WTC11 (cell line): Measurements from ENCODE around the gene FAF1.

ENCODE experiments used
- ATF2 ChIP-seq: sonication (generic); formaldehyde crosslinking; IDR thresholded peaks from 2 replicates; pipeline ENCODE4 v1.8.1; 2022; ENCODE audit warnings: low read depth, missing genetic modification reagents, borderline replicate concordance
- E2F1 ChIP-seq: sonication (generic); formaldehyde crosslinking; IDR thresholded peaks from 2 replicates; pipeline ENCODE4 v1.8.0; 2022; ENCODE audit warnings: mild to moderate bottlenecking, missing genetic modification reagents
- ETV6 ChIP-seq: sonication (generic); formaldehyde crosslinking; IDR thresholded peaks from 2 replicates; pipeline ENCODE4 v1.8.1; 2022; ENCODE audit warnings: mild to moderate bottlenecking, missing genetic modification reagents
- MYBL2 ChIP-seq: sonication (generic); formaldehyde crosslinking; IDR thresholded peaks from 2 replicates; pipeline ENCODE4 v1.8.1; 2023; ENCODE audit warnings: mild to moderate bottlenecking, moderate library complexity, missing genetic modification reagents
- RELA ChIP-seq: sonication (generic); formaldehyde crosslinking; IDR thresholded peaks from 2 replicates; pipeline ENCODE4 v1.8.1; 2022; ENCODE audit warnings: missing genetic modification reagents, mild to moderate bottlenecking, borderline replicate concordance
- TCF7 ChIP-seq: sonication (generic); formaldehyde crosslinking; IDR thresholded peaks from 2 replicates; pipeline ENCODE4 v1.8.0; 2022; ENCODE audit warnings: mild to moderate bottlenecking, low read depth, missing genetic modification reagents, moderate library complexity
- TP53 ChIP-seq: sonication (generic); formaldehyde crosslinking; IDR thresholded peaks from 2 replicates; pipeline ENCODE4 v1.8.1; 2023; ENCODE audit warnings: mild to moderate bottlenecking, missing genetic modification reagents
- TF ChIP-seq, protein P1 (sequence below): fragments of 200-600 bp; IDR thresholded peaks from 2 replicates; pipeline ENCODE4 v1.8.0; 2022; ENCODE audit warnings: antibody characterized with exemption

- TF ChIP-seq, protein P1, sequence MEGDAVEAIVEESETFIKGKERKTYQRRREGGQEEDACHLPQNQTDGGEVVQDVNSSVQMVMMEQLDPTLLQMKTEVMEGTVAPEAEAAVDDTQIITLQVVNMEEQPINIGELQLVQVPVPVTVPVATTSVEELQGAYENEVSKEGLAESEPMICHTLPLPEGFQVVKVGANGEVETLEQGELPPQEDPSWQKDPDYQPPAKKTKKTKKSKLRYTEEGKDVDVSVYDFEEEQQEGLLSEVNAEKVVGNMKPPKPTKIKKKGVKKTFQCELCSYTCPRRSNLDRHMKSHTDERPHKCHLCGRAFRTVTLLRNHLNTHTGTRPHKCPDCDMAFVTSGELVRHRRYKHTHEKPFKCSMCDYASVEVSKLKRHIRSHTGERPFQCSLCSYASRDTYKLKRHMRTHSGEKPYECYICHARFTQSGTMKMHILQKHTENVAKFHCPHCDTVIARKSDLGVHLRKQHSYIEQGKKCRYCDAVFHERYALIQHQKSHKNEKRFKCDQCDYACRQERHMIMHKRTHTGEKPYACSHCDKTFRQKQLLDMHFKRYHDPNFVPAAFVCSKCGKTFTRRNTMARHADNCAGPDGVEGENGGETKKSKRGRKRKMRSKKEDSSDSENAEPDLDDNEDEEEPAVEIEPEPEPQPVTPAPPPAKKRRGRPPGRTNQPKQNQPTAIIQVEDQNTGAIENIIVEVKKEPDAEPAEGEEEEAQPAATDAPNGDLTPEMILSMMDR = no peak
- no peak for TF ChIP-seq RELA (CRISPR knock-in tag)
- no peak for TF ChIP-seq TP53 (CRISPR knock-in tag)
- TF ChIP-seq ATF2 (CRISPR knock-in tag) = no peak
- TF ChIP-seq TCF7 (CRISPR knock-in tag) = no peak
- no peak for TF ChIP-seq MYBL2
- no peak for TF ChIP-seq ETV6 (CRISPR knock-in tag)
- TF ChIP-seq E2F1 = no peak
These were observed 472.3 kb downstream of the FAF1 start for GRCh38 chr1:50487725-50488124.
